SJSA1 (cell line): ENCODE results near the gene STOML2. TPM values are rescaled to one million over a fixed set of nuclear protein-coding genes. Genes with fewer than 3 reads are reported as not detected.

Source experiments
- DNase-seq, 2 experiments: peaks; one replicate each; pipeline ENCODE4 v3.0.0-alpha.2; 2015 to 2020; ENCODE audit warnings: low spot score in 2 of 2, low read depth in 1 of 2
- H3K27ac ChIP-seq: fragments of 250-450 bp; sonication (Bioruptor Pico); 2 replicates; pipeline ENCODE4 v1.5.1; 2020; ENCODE audit warnings: mild to moderate bottlenecking, moderate library complexity
- H3K27me3 ChIP-seq: fragments of 250-450 bp; sonication (Bioruptor Pico); replicated peaks from 2 replicates; pipeline ENCODE4 v1.5.1; 2020; ENCODE audit warnings: mild to moderate bottlenecking, moderate library complexity
- H3K36me3 ChIP-seq: fragments of 250-450 bp; sonication (Bioruptor Pico); 2 replicates; pipeline ENCODE4 v1.5.1; 2020; ENCODE audit warnings: mild to moderate bottlenecking
- H3K4me1 ChIP-seq: fragments of 250-450 bp; sonication (Bioruptor Pico); replicated peaks from 2 replicates; pipeline ENCODE4 v1.6.1; 2021; ENCODE audit warnings: mild to moderate bottlenecking
- H3K4me3 ChIP-seq: fragments of 250-450 bp; sonication (Bioruptor Pico); 2 replicates; pipeline ENCODE4 v1.5.1; 2020; ENCODE audit warnings: mild to moderate bottlenecking
- H3K9me3 ChIP-seq: fragments of 250-450 bp; sonication (Bioruptor Pico); replicated peaks from 2 replicates; pipeline ENCODE4 v1.5.1; 2020; ENCODE audit warnings: mild to moderate bottlenecking
- total RNA-seq: library from RNA; depleted of rRNA; stranded (reverse); fragments of >200 nt; shearing (Covaris generic); gene quantifications from 2 replicates; pipeline ENCODE4 v1.2.3, GENCODE V29; 2014

The STOML2 gene
- total RNA-seq, 1 experiment from 2014 or later, result 75.4 TPM

DNA sequence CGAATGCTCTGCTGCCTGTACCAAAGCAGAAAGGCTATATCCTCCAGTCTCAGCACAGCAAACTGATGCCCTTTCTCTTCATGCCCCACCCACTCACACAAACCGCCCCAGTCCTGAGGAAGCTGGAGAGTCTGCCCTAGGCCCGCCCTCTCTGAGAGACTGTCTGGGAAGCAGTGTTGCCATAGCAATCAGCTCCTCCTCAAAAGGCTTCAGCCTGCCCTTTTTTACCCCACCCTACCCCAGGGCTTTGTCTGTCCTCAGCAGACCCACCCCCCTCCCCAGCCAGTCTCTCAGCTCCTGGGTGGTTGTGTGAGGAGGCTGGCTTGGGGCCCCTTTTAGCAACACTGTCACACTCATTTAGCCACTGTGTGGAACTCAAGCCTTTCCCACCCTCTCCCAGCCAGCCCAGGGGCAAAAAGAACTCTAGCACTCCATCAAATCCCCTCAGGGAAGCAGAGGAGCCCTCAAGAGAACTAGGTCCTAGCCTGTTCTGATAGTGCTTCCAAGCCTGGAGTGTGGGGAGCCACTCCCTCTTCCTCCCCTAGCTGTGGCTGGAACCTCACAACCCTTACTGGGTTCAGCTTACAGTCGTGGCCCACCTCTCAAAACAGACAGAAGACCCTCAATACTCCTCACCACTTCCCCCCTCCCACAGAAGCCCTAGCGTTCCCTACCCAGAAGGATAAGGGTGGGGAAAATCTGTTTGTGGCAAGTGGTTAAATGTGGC is 11.3 kb upstream of the STOML2 start:
- Histone ChIP-seq H3K9me3 (no peaks in the 10 kb centered on the region), H3K36me3 (no peaks in the 10 kb centered on the region), H3K4me1 (peaks cover 46% of the 10 kb centered on the region), H3K27ac (peak overlapping the region; percentile 78), H3K27me3 (no peaks in the 10 kb centered on the region), H3K4me3 (no peak overlapping the region)
- peak; percentile 73 to 87 for DNase-seq

DNA sequence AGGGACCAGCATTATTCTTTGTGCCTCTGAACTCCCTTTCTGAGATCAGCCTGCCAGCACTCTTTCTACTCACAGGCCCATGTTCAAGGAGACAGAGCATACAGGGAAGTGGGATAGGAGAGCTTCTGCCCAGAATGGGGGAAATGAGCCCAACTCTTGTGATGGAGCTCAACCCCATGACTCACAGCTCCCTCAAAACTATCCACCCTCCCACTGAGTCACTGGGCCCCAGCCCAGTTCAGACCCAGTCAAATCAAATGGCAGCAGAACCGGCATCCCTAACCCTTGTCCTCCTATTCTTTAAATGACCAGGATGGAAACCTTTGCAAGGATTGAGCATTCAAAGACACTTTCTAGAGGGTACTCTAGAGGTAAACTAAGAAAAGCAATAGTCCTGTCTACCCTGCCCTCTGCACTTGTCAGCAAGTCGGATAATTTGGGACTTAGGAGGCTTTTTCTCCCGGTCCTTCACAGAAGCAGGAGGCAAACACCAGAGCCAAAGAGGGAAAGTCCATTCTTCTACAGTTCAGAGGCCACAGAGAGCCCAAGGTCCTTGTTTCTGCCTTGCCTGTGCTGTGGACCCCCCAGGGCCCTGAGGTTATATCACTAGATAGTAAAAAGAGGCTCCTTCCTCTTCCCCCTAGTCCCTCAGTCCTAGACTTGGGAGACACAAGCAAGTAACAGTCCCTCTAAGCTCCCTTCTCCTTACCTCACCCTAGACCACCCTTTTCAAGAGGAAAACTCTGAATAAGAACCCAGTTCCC is 9.5 kb upstream of the STOML2 start:
- Histone ChIP-seq H3K36me3 (no peaks in the 10 kb centered on the region), H3K4me3 (no peak overlapping the region), H3K9me3 (no peaks in the 10 kb centered on the region), H3K27ac (peak overlapping the region; percentile 52), H3K4me1 (peaks cover 46% of the 10 kb centered on the region), H3K27me3 (no peaks in the 10 kb centered on the region)
- DNase-seq, result no peak

DNA sequence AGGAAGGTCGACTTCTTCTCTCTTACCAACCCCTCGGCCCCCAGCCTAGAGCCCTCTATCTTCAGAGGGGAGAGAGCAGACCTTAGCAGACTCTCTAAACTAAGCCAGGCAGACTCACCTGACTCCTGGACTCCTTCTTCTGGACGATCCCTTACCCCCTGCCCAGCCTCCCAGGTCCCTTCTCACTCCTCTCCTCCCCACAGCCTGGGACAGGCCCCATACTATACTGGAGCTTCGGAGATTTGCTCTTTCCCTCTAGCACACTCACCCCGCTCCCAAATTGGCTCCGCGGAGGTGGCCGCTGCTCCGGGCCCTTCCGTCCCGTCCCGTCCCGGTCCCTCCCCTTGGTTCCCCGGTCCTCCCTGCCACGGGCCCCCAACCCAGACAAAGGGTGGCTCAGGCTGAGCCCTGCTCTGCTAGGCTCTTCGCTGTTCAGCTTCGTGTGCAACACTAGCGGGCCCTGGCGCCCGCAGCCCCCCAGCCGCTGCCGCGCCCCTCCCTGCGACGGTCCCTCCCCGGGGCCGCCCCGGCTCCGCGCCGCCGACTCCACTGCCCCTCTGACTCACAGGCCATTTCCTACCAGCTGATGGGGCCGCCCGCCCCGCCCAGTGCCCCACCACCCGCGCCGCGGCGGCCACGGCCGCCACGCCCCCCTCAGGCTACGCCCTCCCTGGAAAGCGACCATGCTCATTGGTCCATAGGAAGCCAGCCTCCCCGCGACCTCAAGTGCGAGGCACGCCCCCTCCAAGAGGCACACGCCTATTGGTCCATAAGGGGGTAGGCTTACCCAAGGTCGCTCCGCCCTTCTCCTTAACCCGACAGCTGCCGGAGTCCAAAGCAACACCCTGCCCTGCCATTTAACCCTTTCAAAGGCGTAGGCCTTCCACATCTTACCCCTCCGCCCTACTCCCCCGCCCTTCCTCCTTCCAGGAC is 8.3 kb upstream of the STOML2 start:
- Histone ChIP-seq H3K27ac (peak overlapping the region; percentile 70), H3K4me1 (peaks cover 41% of the 10 kb centered on the region), H3K27me3 (no peaks in the 10 kb centered on the region), H3K36me3 (no peaks in the 10 kb centered on the region; the same call in 1 of the 2 replicates), H3K4me3 (peak overlapping the region; percentile 61), H3K9me3 (no peaks in the 10 kb centered on the region)
- peak; percentile 81 to 95 for DNase-seq

DNA sequence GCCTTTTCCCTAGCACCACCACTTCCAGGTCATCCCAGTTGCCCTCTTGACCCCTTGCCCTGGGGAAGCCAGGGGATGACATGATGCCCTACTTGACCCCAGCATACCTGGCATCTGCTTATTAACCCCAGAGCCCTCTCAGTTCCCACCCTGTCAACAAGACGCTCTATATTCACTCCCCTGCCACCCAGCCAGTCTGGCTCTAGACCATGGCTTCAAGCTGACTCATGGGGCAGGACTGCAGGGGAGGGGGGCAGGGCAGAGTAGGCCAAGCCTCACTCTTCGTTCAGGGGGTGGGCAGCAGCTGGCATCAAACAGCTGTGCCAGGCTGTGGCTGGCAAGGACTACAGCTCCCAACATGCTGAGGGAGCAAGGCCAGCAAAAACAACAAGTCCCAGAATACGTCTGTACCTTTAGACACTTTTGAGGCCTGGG is 7.4 kb upstream of the STOML2 start:
- Histone ChIP-seq H3K36me3 (no peaks in the 10 kb centered on the region; the same call in 1 of the 2 replicates), H3K27ac (no peak overlapping the region), H3K27me3 (no peaks in the 10 kb centered on the region), H3K9me3 (no peaks in the 10 kb centered on the region), H3K4me3 (peak overlapping the region; percentile 61), H3K4me1 (peaks cover 40% of the 10 kb centered on the region)
- peak; percentile 31 to 59 for DNase-seq

DNA sequence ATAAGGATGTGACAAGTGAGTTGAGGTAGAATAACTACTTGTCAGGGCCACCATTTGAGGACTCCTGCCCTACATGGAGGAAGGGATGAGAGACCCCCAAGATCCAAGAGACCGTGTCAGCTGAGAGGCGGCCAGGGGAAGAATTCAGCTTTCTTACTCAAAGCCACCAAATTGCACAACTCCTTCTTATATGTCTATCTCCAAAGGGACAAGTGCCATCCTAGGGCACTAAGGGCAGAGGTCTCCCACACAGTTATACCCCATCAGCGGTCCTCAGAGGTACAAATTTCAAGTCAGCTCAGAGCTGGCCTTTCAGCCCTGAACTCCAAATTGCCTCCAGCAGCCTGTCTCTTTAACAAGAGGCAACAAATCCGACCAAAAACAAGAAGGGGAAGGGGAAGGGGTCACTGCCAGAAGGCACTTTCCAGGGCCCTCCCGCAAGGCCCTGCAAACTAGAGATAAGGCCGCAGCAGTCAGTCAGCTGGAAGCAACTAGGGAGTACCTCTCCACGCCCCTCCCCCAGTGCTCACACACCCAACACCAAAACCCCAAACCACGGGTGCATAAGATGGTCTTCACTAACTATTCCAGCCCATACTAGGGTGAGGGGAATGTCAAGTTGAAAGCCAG is 6.1 kb upstream of the STOML2 start:
- Histone ChIP-seq H3K27me3 (no peaks in the 10 kb centered on the region), H3K36me3 (no peaks in the 10 kb centered on the region; the same call in 1 of the 2 replicates), H3K4me1 (peaks cover 27% of the 10 kb centered on the region), H3K9me3 (no peaks in the 10 kb centered on the region), H3K27ac (no peak overlapping the region), H3K4me3 (no peak overlapping the region)
- DNase-seq, result no peak

DNA sequence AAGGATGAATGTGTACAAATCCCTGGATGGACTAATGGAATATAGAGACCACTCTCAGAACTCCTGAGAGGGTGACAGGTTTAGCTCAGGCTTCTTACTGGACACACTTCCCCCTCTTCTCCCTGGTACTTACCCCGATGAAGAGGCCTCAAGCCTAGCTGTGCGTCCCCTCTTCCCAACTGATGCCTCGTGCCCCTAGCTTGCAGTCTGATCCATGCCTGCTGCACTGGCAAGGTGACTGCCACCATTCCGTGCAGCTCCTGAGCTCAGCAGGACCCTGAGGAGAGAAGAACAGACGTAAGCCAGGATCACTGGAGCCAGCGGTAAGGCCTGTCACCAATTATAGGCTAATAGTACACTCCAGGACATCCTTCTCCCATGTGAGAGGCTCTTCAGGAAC is 5.5 kb upstream of the STOML2 start:
- Histone ChIP-seq H3K4me1 (peaks cover 24% of the 10 kb centered on the region), H3K36me3 (no peaks in the 10 kb centered on the region; the same call in 1 of the 2 replicates), H3K4me3 (no peak overlapping the region), H3K27me3 (no peaks in the 10 kb centered on the region), H3K9me3 (no peaks in the 10 kb centered on the region), H3K27ac (no peak overlapping the region)
- DNase-seq, result no peak

DNA sequence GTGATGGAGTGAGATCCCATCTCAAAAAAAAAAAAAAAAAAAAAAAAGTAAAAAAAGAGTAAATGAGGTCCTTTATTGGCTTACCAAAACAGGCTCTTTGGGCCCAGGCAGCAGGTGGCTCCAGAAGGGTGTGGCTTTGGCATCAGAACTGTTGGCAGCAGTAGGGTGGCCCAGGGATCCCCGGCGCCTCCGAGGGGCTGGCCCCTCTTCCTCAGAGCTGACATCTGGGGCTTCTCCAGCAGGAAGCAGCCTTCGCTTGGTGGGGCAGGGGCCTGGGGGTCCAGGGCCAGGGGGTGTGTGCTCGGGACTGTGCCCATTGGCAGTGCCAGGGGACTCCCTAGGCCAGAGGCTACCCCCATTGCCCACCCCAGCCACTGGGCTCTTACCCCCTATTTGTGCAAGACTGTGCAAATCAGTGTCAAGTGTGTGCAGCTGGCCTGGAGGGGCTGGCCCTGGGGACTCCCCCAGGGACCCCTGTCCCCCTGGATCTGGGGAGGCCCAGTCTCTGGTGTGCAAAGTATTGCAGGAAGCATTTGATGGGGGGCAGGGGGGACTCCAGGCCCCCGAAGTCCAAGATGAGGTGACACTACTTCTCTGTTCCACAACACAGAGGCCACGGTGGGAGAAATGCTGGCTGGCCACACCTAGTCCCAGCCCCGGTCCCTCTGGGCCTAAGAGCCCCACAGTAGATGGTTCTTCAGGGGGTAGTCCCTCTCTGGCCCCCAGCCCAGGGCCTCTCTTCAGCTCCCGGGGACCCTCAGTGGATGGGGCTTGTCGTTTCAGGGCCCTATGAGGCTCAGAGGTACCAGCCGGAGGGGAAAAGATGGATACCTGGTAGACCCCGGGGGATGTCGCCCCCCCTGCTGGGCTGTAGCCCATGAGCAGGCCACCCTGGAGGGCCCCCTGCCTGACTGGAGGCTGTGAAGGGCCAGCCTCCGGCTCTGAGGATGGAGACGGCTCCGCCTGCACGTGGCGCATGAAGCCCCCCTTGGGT is 4.7 kb upstream of the STOML2 start:
- Histone ChIP-seq H3K27me3 (no peaks in the 10 kb centered on the region), H3K9me3 (no peaks in the 10 kb centered on the region), H3K4me1 (peaks cover 26% of the 10 kb centered on the region), H3K27ac (no peak overlapping the region), H3K4me3 (no peak overlapping the region), H3K36me3 (no peaks in the 10 kb centered on the region; the same call in 1 of the 2 replicates)
- DNase-seq, result no peak

DNA sequence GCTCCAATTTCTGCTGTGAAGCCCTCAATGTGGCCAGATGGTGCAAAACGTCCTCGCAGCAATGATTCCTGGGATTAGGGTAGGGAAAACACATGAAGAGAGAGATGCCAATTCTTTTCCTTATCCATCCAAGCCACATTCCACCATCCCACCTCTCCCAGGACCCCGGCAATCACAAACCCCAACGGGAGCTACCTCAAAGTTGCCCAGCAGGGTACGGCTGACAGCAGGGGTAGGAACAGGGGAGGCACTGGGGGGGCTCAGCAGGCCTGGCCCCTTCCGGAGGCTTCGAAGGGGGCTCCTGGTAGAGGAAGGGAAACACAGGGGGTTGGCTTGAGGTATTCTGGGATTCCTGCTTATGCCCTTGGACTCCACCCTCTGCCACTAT is 3.4 kb upstream of the STOML2 start:
- Histone ChIP-seq H3K4me1 (peaks cover 22% of the 10 kb centered on the region), H3K27ac (no peak overlapping the region), H3K9me3 (no peaks in the 10 kb centered on the region), H3K27me3 (no peaks in the 10 kb centered on the region), H3K36me3 (peaks cover 3% of the 10 kb centered on the region; the same call in 1 of the 2 replicates), H3K4me3 (no peak overlapping the region)
- DNase-seq, result no peak

DNA sequence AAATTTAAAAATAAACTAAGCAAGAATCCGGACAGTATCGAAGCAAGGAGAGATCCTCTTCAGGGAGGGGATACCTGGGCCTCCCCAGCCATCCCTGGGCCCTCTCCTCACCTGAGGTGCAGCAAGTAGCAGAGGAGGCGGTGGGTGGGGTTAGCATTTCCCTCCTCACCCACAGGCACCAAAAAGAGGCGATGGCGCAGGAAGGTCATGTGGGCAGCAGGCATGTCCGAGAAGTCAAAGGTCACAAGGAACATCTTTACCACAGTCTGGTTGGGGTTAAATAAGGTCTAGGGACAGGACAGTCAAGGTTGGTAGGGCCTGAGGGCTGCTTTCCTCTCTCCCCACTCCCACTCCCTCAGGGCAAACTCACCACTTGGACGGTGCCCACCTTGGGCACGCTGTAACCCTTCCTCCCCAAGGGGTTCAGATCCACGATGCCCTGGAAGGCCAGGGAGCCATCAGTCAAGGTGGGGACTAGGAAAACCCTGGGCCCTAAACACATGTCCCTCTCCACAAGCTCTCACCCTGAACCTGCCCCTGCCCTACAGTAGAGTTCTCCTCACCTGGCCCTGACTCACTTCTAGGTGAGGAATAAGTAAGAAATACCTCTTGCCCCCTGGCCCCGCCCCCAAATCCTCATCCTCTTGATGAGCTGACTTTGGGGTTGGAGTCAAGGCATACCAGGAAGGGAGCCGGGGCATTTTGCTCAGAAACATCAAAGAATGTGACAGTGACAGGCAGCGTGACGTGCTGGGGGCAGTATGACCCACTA is 2.8 kb upstream of the STOML2 start:
- Histone ChIP-seq H3K4me1 (peaks cover 17% of the 10 kb centered on the region), H3K36me3 (peaks cover 3% of the 10 kb centered on the region; the same call in 1 of the 2 replicates), H3K27me3 (no peaks in the 10 kb centered on the region), H3K9me3 (no peaks in the 10 kb centered on the region), H3K27ac (no peak overlapping the region), H3K4me3 (no peak overlapping the region)
- DNase-seq, result no peak

DNA sequence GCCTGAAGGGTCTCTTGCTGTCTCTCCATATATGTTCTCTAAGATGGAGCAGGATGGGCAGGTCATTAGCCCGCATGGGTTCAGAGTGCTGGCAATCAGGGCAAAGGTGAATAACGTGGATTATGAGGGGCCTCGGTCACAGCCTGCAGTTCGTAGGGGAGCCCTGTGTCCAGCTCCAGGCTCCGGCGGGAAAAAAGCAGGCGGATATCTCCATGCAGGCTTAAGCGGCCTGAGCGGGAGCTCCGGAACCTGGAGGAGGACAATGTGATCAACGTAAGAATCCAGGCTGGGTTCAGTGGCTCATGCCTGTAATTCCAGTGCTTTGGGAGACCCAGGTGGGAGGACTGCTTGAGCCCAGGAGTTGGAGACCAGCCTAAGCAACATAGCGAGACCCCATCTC is 2.2 kb upstream of the STOML2 start:
- Histone ChIP-seq H3K4me3 (no peak overlapping the region), H3K36me3 (peaks cover 9% of the 10 kb centered on the region; the same call in 1 of the 2 replicates), H3K27me3 (no peaks in the 10 kb centered on the region), H3K27ac (no peak overlapping the region), H3K9me3 (no peaks in the 10 kb centered on the region), H3K4me1 (peaks cover 11% of the 10 kb centered on the region)
- no peak for DNase-seq

DNA sequence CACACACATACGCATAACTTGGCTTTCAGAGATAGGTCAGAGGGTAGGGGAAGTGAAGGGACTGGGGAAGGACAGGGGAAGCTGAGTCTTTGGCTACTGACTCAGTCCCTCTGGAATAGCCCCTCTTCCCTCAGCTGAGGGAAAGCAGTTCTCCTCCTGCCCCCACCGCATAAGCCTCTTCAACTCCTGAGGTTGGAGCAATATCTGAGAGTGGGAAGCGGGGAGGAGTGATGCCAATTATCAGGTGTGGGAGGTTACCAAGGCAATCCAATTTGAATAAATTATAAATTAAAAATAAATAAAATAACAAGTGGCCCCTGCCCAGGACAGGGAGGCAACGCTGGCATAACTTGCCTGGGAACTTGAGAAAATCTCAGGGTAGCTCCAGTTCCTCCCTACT is 1.7 kb upstream of the STOML2 start:
- H3K36me3 ChIP-seq, result peaks cover 9% of the 10 kb centered on the region; the same call in 1 of the 2 replicates
- no peaks in the 10 kb centered on the region for H3K9me3 ChIP-seq
- no peaks in the 10 kb centered on the region for H3K27me3 ChIP-seq
- H3K4me1 ChIP-seq, result peaks cover 9% of the 10 kb centered on the region
- DNase-seq, result no peak
- H3K27ac ChIP-seq, result no peak overlapping the region
- no peak overlapping the region for H3K4me3 ChIP-seq
